ENCODE data around the gene JAM2.

GRCh38 chr21:25656412-25656811 lies 17.4 kb downstream of the JAM2 start:
- TF ChIP-seq CTCF (conservative IDR thresholded peaks at IDR 0.05; ENCODE audit: low read depth, low read length) (no peak), EZH2 (IDR thresholded peaks at IDR 0.05; ENCODE audit: borderline replicate concordance, low read depth, low read length, poor library complexity, severe bottlenecking) (no peak)

Data from A673 (cell line).